ENCODE data around the gene OPTN.

DNA sequence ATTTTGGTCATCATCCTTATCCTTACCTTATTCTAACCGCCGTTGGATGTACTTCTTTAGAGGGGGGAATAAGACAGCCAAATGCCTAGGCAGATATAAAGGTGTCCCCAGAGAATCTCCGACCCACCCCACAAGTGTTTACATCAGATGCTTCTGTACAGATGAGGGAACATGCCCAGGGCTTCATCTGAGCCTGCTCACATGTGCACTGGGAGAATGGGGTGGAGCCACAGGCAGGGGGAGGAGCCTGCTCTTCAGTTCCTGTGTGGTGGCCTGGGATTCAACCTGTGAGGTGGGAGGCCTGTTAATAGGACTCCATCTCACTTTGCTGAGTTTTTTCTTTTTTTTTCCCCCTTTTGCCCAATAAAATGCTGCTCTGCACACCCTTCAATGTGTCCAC, 27.6 kb upstream of the OPTN start:
- TF ChIP-seq, protein P1, sequence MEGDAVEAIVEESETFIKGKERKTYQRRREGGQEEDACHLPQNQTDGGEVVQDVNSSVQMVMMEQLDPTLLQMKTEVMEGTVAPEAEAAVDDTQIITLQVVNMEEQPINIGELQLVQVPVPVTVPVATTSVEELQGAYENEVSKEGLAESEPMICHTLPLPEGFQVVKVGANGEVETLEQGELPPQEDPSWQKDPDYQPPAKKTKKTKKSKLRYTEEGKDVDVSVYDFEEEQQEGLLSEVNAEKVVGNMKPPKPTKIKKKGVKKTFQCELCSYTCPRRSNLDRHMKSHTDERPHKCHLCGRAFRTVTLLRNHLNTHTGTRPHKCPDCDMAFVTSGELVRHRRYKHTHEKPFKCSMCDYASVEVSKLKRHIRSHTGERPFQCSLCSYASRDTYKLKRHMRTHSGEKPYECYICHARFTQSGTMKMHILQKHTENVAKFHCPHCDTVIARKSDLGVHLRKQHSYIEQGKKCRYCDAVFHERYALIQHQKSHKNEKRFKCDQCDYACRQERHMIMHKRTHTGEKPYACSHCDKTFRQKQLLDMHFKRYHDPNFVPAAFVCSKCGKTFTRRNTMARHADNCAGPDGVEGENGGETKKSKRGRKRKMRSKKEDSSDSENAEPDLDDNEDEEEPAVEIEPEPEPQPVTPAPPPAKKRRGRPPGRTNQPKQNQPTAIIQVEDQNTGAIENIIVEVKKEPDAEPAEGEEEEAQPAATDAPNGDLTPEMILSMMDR (IDR thresholded peaks at IDR 0.05) = no peak
- TF ChIP-seq EZH2phosphoT487 (IDR thresholded peaks at IDR 0.05) (no peak), EZH2 (IDR thresholded peaks at IDR 0.05) (no peak)
